MM.1S (cell line): ENCODE results near the gene PREX1.

Source experiments
- EZH2 ChIP-seq: fragments of 300-600 bp; sonication (generic); optimal IDR thresholded peaks from 2 replicates; pipeline ENCODE3; 2017; ENCODE audit warnings: low read depth, mild to moderate bottlenecking, antibody characterized with exemption, low read length, mixed read lengths
- TF ChIP-seq, protein P1 (sequence below): fragments of 300-600 bp; sonication (generic); IDR thresholded peaks from 2 replicates; pipeline ENCODE4 v1.5.1; 2016; ENCODE audit warnings: antibody characterized with exemption, low read length, mixed read lengths

DNA sequence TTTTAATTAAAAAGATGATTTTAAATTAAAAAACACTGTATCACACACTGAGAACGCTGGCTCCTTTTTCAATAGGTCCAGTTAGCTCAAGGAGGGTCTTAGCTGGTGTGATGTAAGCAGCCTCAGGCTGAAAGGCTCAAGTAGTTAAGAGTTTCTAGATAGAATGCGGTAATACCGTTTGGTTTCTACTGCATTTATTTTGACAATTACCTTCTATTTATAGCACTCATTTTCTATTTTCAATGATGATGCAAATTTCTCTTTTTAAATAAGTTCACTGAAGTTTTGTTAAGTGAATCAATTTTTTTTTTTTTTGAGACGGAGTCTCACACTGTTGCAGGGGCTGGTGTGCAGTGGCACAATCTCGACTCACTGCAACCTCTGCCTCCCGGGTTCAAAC, 87.1 kb downstream of the PREX1 start:
- no peak for TF ChIP-seq EZH2
- TF ChIP-seq, protein P1, sequence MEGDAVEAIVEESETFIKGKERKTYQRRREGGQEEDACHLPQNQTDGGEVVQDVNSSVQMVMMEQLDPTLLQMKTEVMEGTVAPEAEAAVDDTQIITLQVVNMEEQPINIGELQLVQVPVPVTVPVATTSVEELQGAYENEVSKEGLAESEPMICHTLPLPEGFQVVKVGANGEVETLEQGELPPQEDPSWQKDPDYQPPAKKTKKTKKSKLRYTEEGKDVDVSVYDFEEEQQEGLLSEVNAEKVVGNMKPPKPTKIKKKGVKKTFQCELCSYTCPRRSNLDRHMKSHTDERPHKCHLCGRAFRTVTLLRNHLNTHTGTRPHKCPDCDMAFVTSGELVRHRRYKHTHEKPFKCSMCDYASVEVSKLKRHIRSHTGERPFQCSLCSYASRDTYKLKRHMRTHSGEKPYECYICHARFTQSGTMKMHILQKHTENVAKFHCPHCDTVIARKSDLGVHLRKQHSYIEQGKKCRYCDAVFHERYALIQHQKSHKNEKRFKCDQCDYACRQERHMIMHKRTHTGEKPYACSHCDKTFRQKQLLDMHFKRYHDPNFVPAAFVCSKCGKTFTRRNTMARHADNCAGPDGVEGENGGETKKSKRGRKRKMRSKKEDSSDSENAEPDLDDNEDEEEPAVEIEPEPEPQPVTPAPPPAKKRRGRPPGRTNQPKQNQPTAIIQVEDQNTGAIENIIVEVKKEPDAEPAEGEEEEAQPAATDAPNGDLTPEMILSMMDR = no peak
